B cell (primary cell): ENCODE results near the gene VANGL1.

Source experiments
- EZH2 ChIP-seq: IDR thresholded peaks from 2 replicates; pipeline ENCODE4 v1.6.1; 2012; ENCODE audit warnings: borderline replicate concordance, low read depth, mild to moderate bottlenecking, moderate library complexity, low read length; ENCODE audit not compliant: insufficient read depth, poor library complexity, severe bottlenecking
- TF ChIP-seq, protein P1 (sequence below): fragments of 200-600 bp; IDR thresholded peaks from one replicate; pipeline ENCODE4 v1.8.0; 2022; ENCODE audit warnings: antibody characterized with exemption, mild to moderate bottlenecking

GRCh38 chr1:115727706-115728249, 86.0 kb downstream of the VANGL1 start:
- TF ChIP-seq, protein P1, sequence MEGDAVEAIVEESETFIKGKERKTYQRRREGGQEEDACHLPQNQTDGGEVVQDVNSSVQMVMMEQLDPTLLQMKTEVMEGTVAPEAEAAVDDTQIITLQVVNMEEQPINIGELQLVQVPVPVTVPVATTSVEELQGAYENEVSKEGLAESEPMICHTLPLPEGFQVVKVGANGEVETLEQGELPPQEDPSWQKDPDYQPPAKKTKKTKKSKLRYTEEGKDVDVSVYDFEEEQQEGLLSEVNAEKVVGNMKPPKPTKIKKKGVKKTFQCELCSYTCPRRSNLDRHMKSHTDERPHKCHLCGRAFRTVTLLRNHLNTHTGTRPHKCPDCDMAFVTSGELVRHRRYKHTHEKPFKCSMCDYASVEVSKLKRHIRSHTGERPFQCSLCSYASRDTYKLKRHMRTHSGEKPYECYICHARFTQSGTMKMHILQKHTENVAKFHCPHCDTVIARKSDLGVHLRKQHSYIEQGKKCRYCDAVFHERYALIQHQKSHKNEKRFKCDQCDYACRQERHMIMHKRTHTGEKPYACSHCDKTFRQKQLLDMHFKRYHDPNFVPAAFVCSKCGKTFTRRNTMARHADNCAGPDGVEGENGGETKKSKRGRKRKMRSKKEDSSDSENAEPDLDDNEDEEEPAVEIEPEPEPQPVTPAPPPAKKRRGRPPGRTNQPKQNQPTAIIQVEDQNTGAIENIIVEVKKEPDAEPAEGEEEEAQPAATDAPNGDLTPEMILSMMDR: no peak
- no peak for TF ChIP-seq EZH2
